Measurements from ENCODE around the gene PAFAH1B1.

The PAFAH1B1 gene

DNA sequence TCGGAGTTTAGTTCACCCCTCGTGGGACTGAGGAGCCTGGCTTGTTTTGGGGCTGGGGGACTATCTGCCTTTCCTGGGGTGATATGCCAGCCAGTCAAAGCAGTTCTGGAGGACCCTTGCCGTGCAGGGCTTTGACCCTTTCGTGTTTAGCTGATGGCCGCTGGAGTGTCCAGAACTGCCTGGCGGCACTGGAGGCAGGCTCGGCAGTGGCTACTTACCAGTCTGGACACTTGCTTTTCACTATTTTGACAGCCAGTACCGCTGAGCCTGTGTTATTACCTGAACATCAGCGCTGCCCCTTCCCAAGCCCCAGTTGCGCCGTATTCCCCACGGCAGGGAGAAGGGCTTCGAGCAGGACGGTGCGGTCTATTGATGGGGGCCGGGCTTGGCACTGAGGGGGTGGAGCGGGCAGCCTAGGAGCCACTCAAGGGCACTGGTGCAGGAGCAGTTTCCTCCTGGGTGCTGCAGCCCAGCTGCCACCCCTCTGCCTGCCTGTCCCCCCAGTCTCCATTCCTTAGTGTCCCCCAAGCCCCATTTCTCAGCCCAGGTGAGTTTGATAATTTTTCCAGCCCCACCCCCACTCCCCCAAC lies 137.4 kb downstream of the PAFAH1B1 start:
- no peak for DNase-seq (ENCODE audit: low spot score)
- in situ Hi-C loops (cut with MboI; ENCODE audit: low sequenced_read_pairs, unreplicated experiment): no loop called here
- TF ChIP-seq, protein P1, sequence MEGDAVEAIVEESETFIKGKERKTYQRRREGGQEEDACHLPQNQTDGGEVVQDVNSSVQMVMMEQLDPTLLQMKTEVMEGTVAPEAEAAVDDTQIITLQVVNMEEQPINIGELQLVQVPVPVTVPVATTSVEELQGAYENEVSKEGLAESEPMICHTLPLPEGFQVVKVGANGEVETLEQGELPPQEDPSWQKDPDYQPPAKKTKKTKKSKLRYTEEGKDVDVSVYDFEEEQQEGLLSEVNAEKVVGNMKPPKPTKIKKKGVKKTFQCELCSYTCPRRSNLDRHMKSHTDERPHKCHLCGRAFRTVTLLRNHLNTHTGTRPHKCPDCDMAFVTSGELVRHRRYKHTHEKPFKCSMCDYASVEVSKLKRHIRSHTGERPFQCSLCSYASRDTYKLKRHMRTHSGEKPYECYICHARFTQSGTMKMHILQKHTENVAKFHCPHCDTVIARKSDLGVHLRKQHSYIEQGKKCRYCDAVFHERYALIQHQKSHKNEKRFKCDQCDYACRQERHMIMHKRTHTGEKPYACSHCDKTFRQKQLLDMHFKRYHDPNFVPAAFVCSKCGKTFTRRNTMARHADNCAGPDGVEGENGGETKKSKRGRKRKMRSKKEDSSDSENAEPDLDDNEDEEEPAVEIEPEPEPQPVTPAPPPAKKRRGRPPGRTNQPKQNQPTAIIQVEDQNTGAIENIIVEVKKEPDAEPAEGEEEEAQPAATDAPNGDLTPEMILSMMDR (IDR thresholded peaks at IDR 0.05; ENCODE audit: borderline replicate concordance, control extremely low read depth, extremely low read depth, insufficient read depth, missing control alignments): no peak

DNA sequence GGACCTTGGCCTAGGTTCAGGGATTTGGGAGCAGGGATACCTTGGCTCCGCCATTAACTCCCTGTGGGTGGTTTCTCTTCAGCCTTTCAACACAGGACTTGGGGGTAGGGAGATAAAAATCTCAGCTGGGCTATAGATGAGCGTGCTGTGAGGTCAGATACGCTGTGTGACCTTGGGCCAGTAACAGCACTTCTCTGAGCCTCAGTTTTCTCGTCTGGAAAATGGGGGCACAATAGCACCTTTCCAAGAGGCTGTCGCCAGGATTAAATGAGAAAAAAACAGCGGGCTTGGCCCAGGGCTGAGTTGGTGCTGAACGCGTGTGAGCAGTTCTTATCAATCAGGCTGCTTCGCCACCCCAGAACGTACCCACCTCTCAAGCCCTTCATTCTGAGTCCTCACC lies 138.4 kb downstream of the PAFAH1B1 start:
- in situ Hi-C loops (cut with MboI; ENCODE audit: low sequenced_read_pairs, unreplicated experiment): no loop called here
- TF ChIP-seq, protein P1 (IDR thresholded peaks at IDR 0.05; ENCODE audit: borderline replicate concordance, control extremely low read depth, extremely low read depth, insufficient read depth, missing control alignments): no peak
- DNase-seq (ENCODE audit: low spot score): no peak

DNA sequence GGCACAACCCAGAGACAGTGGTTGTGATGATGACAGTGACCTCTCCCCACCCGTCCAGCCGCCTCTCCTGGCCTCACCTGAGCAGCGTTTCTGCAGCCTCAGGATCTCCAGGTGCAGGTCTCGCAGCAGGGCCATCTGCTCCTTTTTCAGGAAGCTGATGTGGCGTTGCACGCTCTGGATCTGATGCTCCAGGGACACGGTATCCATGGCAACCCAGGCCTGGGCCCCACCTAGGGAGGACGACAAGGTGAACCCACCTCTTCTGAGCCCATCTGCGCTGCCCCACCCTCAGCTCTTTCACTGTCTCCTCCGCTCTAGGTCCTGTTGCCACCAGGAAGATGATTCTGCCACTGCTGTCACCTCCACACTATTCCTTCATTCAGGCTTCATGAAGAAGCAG lies 141.5 kb downstream of the PAFAH1B1 start:
- in situ Hi-C loops (cut with MboI; ENCODE audit: low sequenced_read_pairs, unreplicated experiment): no loop called here
- TF ChIP-seq, protein P1 (IDR thresholded peaks at IDR 0.05; ENCODE audit: borderline replicate concordance, control extremely low read depth, extremely low read depth, insufficient read depth, missing control alignments): no peak
- no peak for DNase-seq (ENCODE audit: low spot score)
